ENCODE data around the gene BCR. TPM values are rescaled to one million over a fixed set of nuclear protein-coding genes. Genes with fewer than 3 reads are reported as not detected.

Gene BCR
- total RNA-seq, 1 experiment from 2014 or later, result 77.0 TPM

GRCh38 chr22:23130697-23131096 lies 49.6 kb upstream of the BCR start:
- Mint-ChIP-seq H3K36me3 (ENCODE audit: insufficient read depth in 1 of 3, low read depth in 3 of 3) (no peaks in the 10 kb centered on the region), H3K4me1 (peaks cover 5 to 15% of the 10 kb centered on the region in 2 experiments), H3K27me3 (ENCODE audit: low read depth) (peaks cover 79% of the 10 kb centered on the region), H3K4me3 (no peak overlapping the region; a peak in 1 of 5 replicates), H3K9me3 (no peaks in the 10 kb centered on the region; a peak in 1 of 5 replicates), H3K27ac (no peak overlapping the region)
- no peak overlapping the region for H2BK12ac ChIP-seq (ENCODE audit: insufficient read length, low read depth, low read length)
- WGBS (ENCODE audit: extremely low coverage, insufficient read length, low lambda C conversion rate), result no CpG with 5 or more reads among the region's 3 CpGs
- TF ChIP-seq CTCF (conservative IDR thresholded peaks at IDR 0.05), result no peak
- H3K23me2 ChIP-seq (ENCODE audit: insufficient read length, low read depth, low read length, poor library complexity, severe bottlenecking), result no peaks in the 10 kb centered on the region
- H4K91ac ChIP-seq (ENCODE audit: insufficient read length, low read depth, low read length), result no peak overlapping the region
- H3T11ph ChIP-seq (ENCODE audit: low read length), result no peak overlapping the region
- no peak overlapping the region for H2BK15ac ChIP-seq (ENCODE audit: low read depth, low read length)
- H2BK5ac ChIP-seq (ENCODE audit: insufficient read length, low read length), result no peak overlapping the region
- no peak overlapping the region for H2BK120ac ChIP-seq (ENCODE audit: low read depth, low read length, poor library complexity, severe bottlenecking)
- no peaks in the 10 kb centered on the region; the same call in 1 of the 2 replicates for H3K4me1 ChIP-seq (ENCODE audit: insufficient read depth, low read length)
- no peak overlapping the region for H4K5ac ChIP-seq (ENCODE audit: insufficient read length, low read depth, low read length)
- no peak overlapping the region for H3K23ac ChIP-seq (ENCODE audit: insufficient read length, low read depth, low read length)
- H2AK5ac ChIP-seq (ENCODE audit: insufficient read length, low read length), result no peak overlapping the region
- no peaks in the 10 kb centered on the region for H3K79me1 ChIP-seq (ENCODE audit: insufficient read depth, low read depth, low read length, poor library complexity, severe bottlenecking)
- H3K14ac ChIP-seq (ENCODE audit: insufficient read depth, low read length), result no peak overlapping the region
- peaks cover 2% of the 10 kb centered on the region for H4K20me1 ChIP-seq (ENCODE audit: control insufficient read depth, insufficient read depth, insufficient read length)
- no peak overlapping the region for H3K56ac ChIP-seq (ENCODE audit: insufficient read length, low read depth, low read length)
- no peak overlapping the region for H3K18ac ChIP-seq (ENCODE audit: insufficient read length, low read depth, low read length)
- no peak overlapping the region for H2BK20ac ChIP-seq (ENCODE audit: low read depth, low read length, poor library complexity, severe bottlenecking)
- H3K9ac ChIP-seq (ENCODE audit: extremely low read depth, insufficient read length, low read length), result no peak overlapping the region
- no peak overlapping the region for H2AFZ ChIP-seq (ENCODE audit: low read length)
- no peaks in the 10 kb centered on the region for H3K79me2 ChIP-seq (ENCODE audit: insufficient read depth, low read length)
- no peak overlapping the region for H3K4me2 ChIP-seq (ENCODE audit: insufficient read depth, insufficient read length, low read length)
- no peak overlapping the region for H4K8ac ChIP-seq (replicated peaks; ENCODE audit: insufficient read length, low read depth, low read length)
- no peaks in the 10 kb centered on the region; the same call in 1 of the 2 replicates for H3K27me3 ChIP-seq (ENCODE audit: insufficient read depth, low read length)
- no peak overlapping the region for H3K27ac ChIP-seq (ENCODE audit: insufficient read length, low read depth, low read length)
- no peak for DNase-seq
- no peaks in the 10 kb centered on the region for H3K9me3 ChIP-seq (ENCODE audit: control insufficient read depth, low read depth, low read length)
- no peak overlapping the region for H3K4ac ChIP-seq (ENCODE audit: low read depth, low read length)
